BE2C (cell line): ENCODE results near the gene CROCC2.

Experiments used
- DNase-seq: peaks from one replicate; pipeline ENCODE4 v3.0.0-alpha.2; 2020
- H3K27me3 ChIP-seq: fragments of 250-450 bp; sonication (Bioruptor Pico); 2 replicates; pipeline ENCODE4 v1.5.1; 2020; ENCODE audit warnings: mild to moderate bottlenecking
- H3K36me3 ChIP-seq: fragments of 250-450 bp; sonication (Bioruptor Pico); 2 replicates; pipeline ENCODE4 v1.5.1; 2020; ENCODE audit warnings: mild to moderate bottlenecking
- H3K4me1 ChIP-seq: fragments of 250-450 bp; sonication (Bioruptor Pico); 2 replicates; pipeline ENCODE4 v1.5.1; 2020
- H3K4me3 ChIP-seq: 2 replicates; pipeline ENCODE4 v1.5.1; 2011; ENCODE audit warnings: low read depth, low read length
- H3K9me3 ChIP-seq: fragments of 250-450 bp; sonication (Bioruptor Pico); 2 replicates; pipeline ENCODE4 v1.5.1; 2020
- CTCF ChIP-seq: IDR thresholded peaks from 2 replicates; pipeline ENCODE4 v1.5.1; 2012; ENCODE audit warnings: mild to moderate bottlenecking, low read depth, low read length

CROCC2 gene

GRCh38 chr2:241011296-241011600, 105.1 kb downstream of the CROCC2 start:
- H3K4me1 ChIP-seq = no peaks in the 10 kb centered on the region
- H3K36me3 ChIP-seq = no peaks in the 10 kb centered on the region
- no peak overlapping the region for H3K4me3 ChIP-seq
- DNase-seq = no peak
- no peak for TF ChIP-seq CTCF
- no peaks in the 10 kb centered on the region for H3K27me3 ChIP-seq
- no peaks in the 10 kb centered on the region for H3K9me3 ChIP-seq

GRCh38 chr2:241011751-241012510, 105.8 kb downstream of the CROCC2 start:
- no peak overlapping the region for H3K4me3 ChIP-seq
- H3K36me3 ChIP-seq = no peaks in the 10 kb centered on the region
- no peak for TF ChIP-seq CTCF
- no peaks in the 10 kb centered on the region for H3K4me1 ChIP-seq
- no peaks in the 10 kb centered on the region for H3K9me3 ChIP-seq
- DNase-seq = no peak
- no peaks in the 10 kb centered on the region for H3K27me3 ChIP-seq

GRCh38 chr2:241014224-241014623, 108.1 kb downstream of the CROCC2 start:
- DNase-seq = no peak
- TF ChIP-seq CTCF = no peak

GRCh38 chr2:241014764-241015163, 108.6 kb downstream of the CROCC2 start:
- Histone ChIP-seq H3K36me3 (no peaks in the 10 kb centered on the region), H3K9me3 (no peaks in the 10 kb centered on the region), H3K4me1 (no peaks in the 10 kb centered on the region), H3K4me3 (no peak overlapping the region), H3K27me3 (no peaks in the 10 kb centered on the region)
- DNase-seq = no peak
- no peak for TF ChIP-seq CTCF

More at GRCh38 chr2:241014224-241014623, 108.1 kb downstream of the CROCC2 start:
- Histone ChIP-seq H3K36me3 (no peaks in the 10 kb centered on the region), H3K4me1 (no peaks in the 10 kb centered on the region), H3K27me3 (no peaks in the 10 kb centered on the region), H3K9me3 (no peaks in the 10 kb centered on the region), H3K4me3 (no peak overlapping the region)

GRCh38 chr2:241015439-241015838, 109.3 kb downstream of the CROCC2 start:
- H3K27me3 ChIP-seq = no peaks in the 10 kb centered on the region
- H3K9me3 ChIP-seq = no peaks in the 10 kb centered on the region
- no peak for DNase-seq
- no peaks in the 10 kb centered on the region for H3K4me1 ChIP-seq
- no peaks in the 10 kb centered on the region for H3K36me3 ChIP-seq
- no peak overlapping the region for H3K4me3 ChIP-seq
- no peak for TF ChIP-seq CTCF

- no peak for TF ChIP-seq CTCF
- Histone ChIP-seq H3K27me3 (no peaks in the 10 kb centered on the region), H3K36me3 (no peaks in the 10 kb centered on the region), H3K4me3 (no peak overlapping the region), H3K9me3 (no peaks in the 10 kb centered on the region), H3K4me1 (no peaks in the 10 kb centered on the region)
- no peak for DNase-seq
Measured at GRCh38 chr2:241017228-241017940, 111.2 kb downstream of the CROCC2 start.
